ENCODE data around the gene DIO3. TPM values are rescaled to one million over a fixed set of nuclear protein-coding genes. Genes with fewer than 3 reads are reported as not detected.

The DIO3 gene
- total RNA-seq, 3 donors from 2014 or later: 1.3 to 5.1 (median 1.6) TPM

GRCh38 chr14:101518611-101519473 lies 42.5 kb upstream of the DIO3 start:
- H3K4me1 ChIP-seq: peaks cover 0 to 10% of the 10 kb centered on the region in 2 donors
- no peaks in the 10 kb centered on the region for H3K36me3 ChIP-seq
- no peak for DNase-seq (ENCODE audit: low spot score in 2 of 2)
- TF ChIP-seq POLR2A (IDR thresholded peaks at IDR 0.05) (no peak), CTCF (IDR thresholded peaks at IDR 0.05) (no peak), POLR2AphosphoS5 (IDR thresholded peaks at IDR 0.05) (no peak)
- intact Hi-C loops (cut with DNase I; ENCODE audit: low total_unique reads): no loop called here
- H3K27ac ChIP-seq: peak overlapping the region in 1 of 2 donors; percentile 49
- H3K4me3 ChIP-seq: no peak overlapping the region
- H3K9me3 ChIP-seq: peaks cover 0 to 6% of the 10 kb centered on the region in 2 donors
- H3K27me3 ChIP-seq: no peaks in the 10 kb centered on the region

DNA sequence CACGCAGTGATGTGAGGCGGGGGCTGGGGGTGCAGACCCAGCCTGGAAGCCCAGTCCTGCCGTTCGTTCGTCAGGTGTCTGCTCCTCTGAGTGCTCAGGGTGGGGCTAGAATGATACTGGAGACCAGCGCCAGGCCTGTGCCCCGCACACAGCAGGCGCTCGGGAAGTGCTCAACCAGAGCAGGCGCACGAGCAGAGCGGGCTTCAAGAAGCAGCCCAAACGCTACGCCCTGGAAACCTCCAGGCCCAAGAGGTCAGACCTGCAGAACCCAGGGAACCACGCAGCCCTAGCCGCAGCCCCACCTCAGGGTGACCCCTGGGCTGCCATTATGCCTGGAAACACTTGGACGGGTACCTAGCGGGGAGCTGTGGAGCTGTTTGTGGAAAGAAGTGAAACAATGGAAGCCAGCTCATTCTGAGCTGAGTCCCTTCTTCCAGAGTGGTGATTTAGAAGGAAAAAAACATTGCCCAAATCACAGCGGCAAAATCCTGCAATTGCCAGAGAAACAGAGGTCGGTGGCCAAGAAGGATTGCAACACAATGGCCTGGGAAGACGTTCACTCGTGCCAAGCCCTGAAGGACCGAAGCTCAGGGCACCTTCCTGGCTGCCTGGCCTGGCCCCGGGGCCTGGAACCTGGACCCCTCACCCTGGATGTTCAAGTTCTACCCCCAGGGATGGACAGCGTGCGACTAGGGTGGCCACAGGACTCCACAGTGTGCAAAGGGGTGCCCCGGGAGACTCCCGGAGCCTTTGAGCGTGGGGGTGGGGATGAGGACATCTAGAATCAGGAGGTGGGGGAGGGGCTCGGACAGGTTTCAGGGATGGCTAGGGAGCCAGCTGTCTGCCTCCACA lies 40.4 kb upstream of the DIO3 start:
- Histone ChIP-seq H3K36me3 (no peaks in the 10 kb centered on the region), H3K9me3 (peaks cover 0 to under 1% of the 10 kb centered on the region in 2 donors), H3K27me3 (no peaks in the 10 kb centered on the region), H3K4me3 (peak overlapping the region in 1 of 3 donors; percentile 35), H3K4me1 (peaks cover 0 to 10% of the 10 kb centered on the region in 2 donors), H3K27ac (peak overlapping the region; percentile 50 to 83)
- TF ChIP-seq POLR2AphosphoS5 (IDR thresholded peaks at IDR 0.05) (peak in 1 of 3 donors; percentile 47), POLR2A (IDR thresholded peaks at IDR 0.05) (no peak)
- intact Hi-C loops (cut with DNase I; ENCODE audit: low total_unique reads): no loop called here
- peak in 1 of 2 donors; percentile 55 for DNase-seq (ENCODE audit: low spot score in 2 of 2)

DNA sequence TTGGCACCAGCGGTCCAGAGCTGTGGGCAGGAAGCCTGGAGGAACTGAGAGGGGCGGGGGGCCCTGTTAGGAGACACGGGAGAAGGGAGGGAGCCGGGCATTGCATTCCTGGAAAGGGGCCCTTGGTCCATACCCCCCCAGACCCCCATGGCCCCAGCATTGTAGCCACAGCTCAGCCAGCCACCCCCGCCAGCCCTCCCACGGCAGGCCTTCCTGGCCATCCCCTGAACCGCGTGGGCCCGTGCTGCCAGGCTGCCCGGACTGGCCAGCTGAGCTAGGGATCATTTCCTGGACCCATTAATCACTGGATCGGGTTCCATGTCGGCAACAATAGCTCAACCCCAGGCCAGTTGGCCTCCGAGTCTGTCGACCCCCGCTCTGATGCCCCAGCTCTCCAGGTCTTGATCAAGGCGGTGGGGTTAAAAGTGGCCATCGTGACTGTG lies 39.8 kb upstream of the DIO3 start:
- intact Hi-C loops (cut with DNase I; ENCODE audit: low total_unique reads): no loop called here
- no peaks in the 10 kb centered on the region for H3K27me3 ChIP-seq
- peak overlapping the region; percentile 50 to 83 for H3K27ac ChIP-seq
- no peak for DNase-seq (ENCODE audit: low spot score in 2 of 2)
- no peaks in the 10 kb centered on the region for H3K36me3 ChIP-seq
- H3K4me1 ChIP-seq: peaks cover 0 to 10% of the 10 kb centered on the region in 2 donors
- peak overlapping the region in 1 of 3 donors; percentile 35 for H3K4me3 ChIP-seq
- TF ChIP-seq POLR2AphosphoS5 (IDR thresholded peaks at IDR 0.05) (no peak), CTCF (IDR thresholded peaks at IDR 0.05) (no peak), POLR2A (IDR thresholded peaks at IDR 0.05) (no peak)
- no peaks in the 10 kb centered on the region for H3K9me3 ChIP-seq

- Histone ChIP-seq H3K9me3 (no peaks in the 10 kb centered on the region), H3K4me1 (peaks cover 0 to 10% of the 10 kb centered on the region in 2 donors), H3K27ac (peak overlapping the region in 1 of 2 donors; percentile 83), H3K27me3 (no peaks in the 10 kb centered on the region), H3K36me3 (no peaks in the 10 kb centered on the region), H3K4me3 (no peak overlapping the region)
- TF ChIP-seq POLR2AphosphoS5 (IDR thresholded peaks at IDR 0.05) (no peak), POLR2A (IDR thresholded peaks at IDR 0.05) (no peak), CTCF (IDR thresholded peaks at IDR 0.05) (no peak)
- DNase-seq (ENCODE audit: low spot score in 2 of 2): no peak
- intact Hi-C loops (cut with DNase I; ENCODE audit: low total_unique reads): no loop called here
Observed at GRCh38 chr14:101521978-101522377, 39.3 kb upstream of the DIO3 start.

- no peak for DNase-seq (ENCODE audit: low spot score in 2 of 2)
- intact Hi-C loops (cut with DNase I; ENCODE audit: low total_unique reads): no loop called here
- Histone ChIP-seq H3K27me3 (no peaks in the 10 kb centered on the region), H3K4me1 (peaks cover 0 to 7% of the 10 kb centered on the region in 2 donors), H3K27ac (no peak overlapping the region), H3K9me3 (no peaks in the 10 kb centered on the region), H3K36me3 (no peaks in the 10 kb centered on the region), H3K4me3 (no peak overlapping the region)
- TF ChIP-seq POLR2A (IDR thresholded peaks at IDR 0.05) (no peak), POLR2AphosphoS5 (IDR thresholded peaks at IDR 0.05) (no peak), CTCF (IDR thresholded peaks at IDR 0.05) (no peak)
Observed at GRCh38 chr14:101525640-101526527, 35.4 kb upstream of the DIO3 start.

All from breast epithelium (tissue), 4 donors.